Liver (tissue), 9 donors: Measurements from ENCODE around the gene MYH14. TPM values are rescaled to one million over a fixed set of nuclear protein-coding genes. Genes with fewer than 3 reads are reported as not detected.

ENCODE experiments used
- DNase-seq: peaks from one replicate; pipeline ENCODE4 v3.0.0-alpha.2; 2017; ENCODE audit warnings: low spot score
- H3K27ac ChIP-seq, 2 donors: one replicate each; pipeline ENCODE4 v1.7.0; 2013; ENCODE audit warnings: inconsistent platforms in 2 of 2, low read length in 2 of 2, control low read depth in 1 of 2, low read depth in 1 of 2, mild to moderate bottlenecking in 1 of 2
- H3K27me3 ChIP-seq, 4 donors: one replicate each; pipeline versions ENCODE4 v1.6.1 to v1.7.0; 2013; ENCODE audit warnings: low read length in 3 of 4, inconsistent platforms in 1 of 4, mild to moderate bottlenecking in 1 of 4, moderate library complexity in 1 of 4; ENCODE audit not compliant: control insufficient read depth in 4 of 4, insufficient read depth in 4 of 4
- H3K36me3 ChIP-seq, 4 donors: one replicate each; pipeline versions ENCODE4 v1.6.1 to v1.7.0; 2013; ENCODE audit warnings: low read length in 3 of 4, mild to moderate bottlenecking in 3 of 4, low read depth in 1 of 4, moderate library complexity in 1 of 4; ENCODE audit not compliant: control insufficient read depth in 4 of 4, insufficient read depth in 3 of 4
- H3K4me1 ChIP-seq, 4 donors: one replicate each; pipeline versions ENCODE4 v1.6.1 to v1.7.0; 2013; ENCODE audit warnings: low read length in 3 of 4, mild to moderate bottlenecking in 3 of 4, moderate library complexity in 1 of 4; ENCODE audit not compliant: control insufficient read depth in 4 of 4, insufficient read depth in 4 of 4
- H3K4me3 ChIP-seq, 3 donors: one replicate each; pipeline versions ENCODE4 v1.6.1 to v1.7.0; 2013; ENCODE audit warnings: low read length in 3 of 3, control low read depth in 1 of 3, low read depth in 1 of 3, mild to moderate bottlenecking in 1 of 3
- H3K9ac ChIP-seq, 2 donors: one replicate each; pipeline ENCODE4 v1.7.0; 2013; ENCODE audit warnings: low read length in 2 of 2, mild to moderate bottlenecking in 2 of 2, moderate library complexity in 2 of 2, control low read depth in 1 of 2, low read depth in 1 of 2
- H3K9me3 ChIP-seq, 4 donors: one replicate each; pipeline versions ENCODE4 v1.6.1 to v1.7.0; 2013; ENCODE audit warnings: low read length in 3 of 4; ENCODE audit not compliant: control insufficient read depth in 4 of 4
- CTCF ChIP-seq: fragments of 150-350 bp; IDR thresholded peaks from 2 replicates; pipeline ENCODE4 v1.5.1; 2017; ENCODE audit warnings: improper control_type of control experiment, low read depth, low read length; ENCODE audit not compliant: missing input control
- EGR1 ChIP-seq, 2 donors: IDR thresholded peaks; 2 replicates each; pipeline ENCODE4 v1.6.1; 2016 to 2018; ENCODE audit warnings: antibody characterized with exemption in 2 of 2, low read depth in 2 of 2
- FOXA1 ChIP-seq: IDR thresholded peaks from 2 replicates; pipeline ENCODE4 v1.6.1; 2016; ENCODE audit warnings: antibody characterized with exemption
- GABPA ChIP-seq, 2 donors: IDR thresholded peaks in 1 of 2; conservative IDR thresholded peaks in 1 of 2; 2 replicates each; pipeline ENCODE4 v1.6.1; 2016; ENCODE audit warnings: antibody characterized with exemption in 2 of 2, mild to moderate bottlenecking in 1 of 2, moderate library complexity in 1 of 2
- HNF4G ChIP-seq: IDR thresholded peaks from 2 replicates; pipeline ENCODE4 v1.6.1; 2016; ENCODE audit warnings: antibody characterized with exemption
- JUND ChIP-seq, 2 donors: IDR thresholded peaks; 2 replicates each; pipeline ENCODE4 v1.6.1; 2016; ENCODE audit warnings: antibody characterized with exemption in 2 of 2
- NR2F2 ChIP-seq: IDR thresholded peaks from 2 replicates; pipeline ENCODE4 v1.6.1; 2016; ENCODE audit warnings: antibody characterized with exemption
- RAD21 ChIP-seq, 2 donors: IDR thresholded peaks; 2 replicates each; pipeline ENCODE4 v1.6.1; 2016; ENCODE audit warnings: antibody characterized with exemption in 2 of 2, mild to moderate bottlenecking in 2 of 2
- RXRA ChIP-seq, 2 donors: IDR thresholded peaks; 2 replicates each; pipeline ENCODE4 v1.6.1; 2017 to 2018; ENCODE audit warnings: antibody characterized with exemption in 2 of 2, mild to moderate bottlenecking in 1 of 2
- SP1 ChIP-seq: IDR thresholded peaks from 2 replicates; pipeline ENCODE4 v1.6.1; 2018; ENCODE audit warnings: antibody characterized with exemption, mild to moderate bottlenecking
- TAF1 ChIP-seq: conservative IDR thresholded peaks from 2 replicates; pipeline ENCODE4 v1.6.1; 2016; ENCODE audit warnings: antibody characterized with exemption, mild to moderate bottlenecking
- YY1 ChIP-seq: IDR thresholded peaks from 2 replicates; pipeline ENCODE4 v1.6.1; 2016; ENCODE audit warnings: antibody characterized with exemption, mild to moderate bottlenecking
- ZBTB33 ChIP-seq: IDR thresholded peaks from 2 replicates; pipeline ENCODE4 v1.6.1; 2016; ENCODE audit warnings: antibody characterized with exemption
- WGBS: extraction: QIAGEN DNeasy Blood & Tissue Kit; methylation state at CpG from one replicate; pipeline ENCODE4 v1.1.7; 2013; 5-methylcytosine and 5-hydroxymethylcytosine counted together
- polyA plus RNA-seq, 2 donors: library from polyadenylated mRNA; stranded (reverse) in 1 of 2; unstranded in 1 of 2; fragments of 200-250 nt in 1 of 2; fragments of >200 nt in 1 of 2; fragmentation: Nextera tagmentation in 1 of 2; extraction: Ambion mirVana in 1 of 2; gene quantifications; one replicate each; pipeline versions ENCODE4 v1.2.1 to v1.2.3, GENCODE V29; 2013 to 2015
- total RNA-seq, 2 donors: library from RNA; depleted of rRNA; stranded (reverse); fragments of >200 nt; gene quantifications; one replicate each; pipeline ENCODE4 v1.2.3, GENCODE V29; 2014
- TF ChIP-seq, protein P1 (sequence below): IDR thresholded peaks from 2 replicates; pipeline ENCODE4 v1.6.1; 2016; ENCODE audit warnings: antibody characterized with exemption
- TF ChIP-seq, protein P2 (sequence below): IDR thresholded peaks from 2 replicates; pipeline ENCODE4 v1.6.1; 2016; ENCODE audit warnings: antibody characterized with exemption, mild to moderate bottlenecking
- donor health status: healthy.
- donor health status: healthy.
- donor health status: healthy.
- donor health status: healthy.
- donor health status: healthy.

Gene MYH14
- total and polyA plus RNA-seq, 4 donors: 12.4 to 37.5 (median 25.5) TPM

DNA sequence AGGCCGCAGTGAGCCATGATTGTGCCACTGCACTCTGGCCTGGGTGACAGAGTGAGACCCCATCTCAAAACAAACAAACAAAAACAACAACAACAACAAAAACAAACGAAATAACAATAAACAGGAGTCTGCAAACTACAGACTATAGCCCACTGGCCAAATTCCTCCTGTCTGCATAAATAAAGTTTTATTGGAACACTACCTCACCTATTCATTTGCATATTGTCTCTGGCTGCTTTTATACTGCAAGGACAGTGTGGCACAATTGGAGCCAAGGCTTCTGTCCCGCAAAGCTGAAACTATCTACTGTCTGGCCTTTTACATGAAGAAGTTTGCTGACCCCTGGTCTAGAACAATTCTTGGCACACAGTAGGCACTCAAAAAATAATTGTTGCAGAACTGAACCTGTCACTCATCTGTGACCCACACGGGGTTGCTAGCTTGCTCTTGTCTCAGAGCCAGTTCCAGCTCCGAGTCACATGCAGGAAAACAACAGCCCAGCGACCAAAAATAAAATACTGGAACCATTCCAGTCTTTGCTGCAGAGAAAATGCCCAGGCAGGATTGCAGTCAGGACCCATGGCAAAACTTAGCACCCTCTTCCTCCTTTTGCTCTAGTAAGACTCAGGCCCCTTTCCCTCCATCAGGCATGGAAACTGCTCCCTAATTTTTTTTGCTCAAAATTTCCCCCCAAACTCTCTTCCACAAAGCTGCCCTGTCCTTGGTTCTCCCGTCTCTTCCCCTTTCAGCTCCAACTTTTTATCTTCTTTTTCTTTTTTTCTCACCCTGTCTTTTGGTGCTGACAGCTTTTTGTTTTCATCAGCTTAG is 4.8 kb upstream of the MYH14 start:
- Histone ChIP-seq H3K36me3 (no peaks in the 10 kb centered on the region), H3K9ac (no peak overlapping the region), H3K27me3 (peaks cover 0 to 2% (median 0%) of the 10 kb centered on the region in 4 donors), H3K9me3 (no peaks in the 10 kb centered on the region), H3K4me3 (no peak overlapping the region), H3K4me1 (peaks cover 2 to 11% (median 8%) of the 10 kb centered on the region in 4 donors), H3K27ac (no peak overlapping the region)
- 33% methylated on average over 7 of the region's 7 CpGs for WGBS
- TF ChIP-seq YY1 (no peak), GABPA (IDR thresholded peaks at IDR 0.05 in 1 of 2, conservative IDR thresholded peaks at IDR 0.05 in 1 of 2) (no peak), HNF4G (no peak), RAD21 (IDR thresholded peaks at IDR 0.05) (no peak), ZBTB33 (no peak), EGR1 (IDR thresholded peaks at IDR 0.05; ENCODE audit: low read depth in 2 of 2) (no peak), RXRA (IDR thresholded peaks at IDR 0.05) (no peak), CTCF (no peak), NR2F2 (no peak), TAF1 (no peak), FOXA1 (no peak), JUND (IDR thresholded peaks at IDR 0.05) (no peak), SP1 (no peak)
- TF ChIP-seq, protein P1, sequence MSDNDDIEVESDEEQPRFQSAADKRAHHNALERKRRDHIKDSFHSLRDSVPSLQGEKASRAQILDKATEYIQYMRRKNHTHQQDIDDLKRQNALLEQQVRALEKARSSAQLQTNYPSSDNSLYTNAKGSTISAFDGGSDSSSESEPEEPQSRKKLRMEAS: no peak
- TF ChIP-seq, protein P2, sequence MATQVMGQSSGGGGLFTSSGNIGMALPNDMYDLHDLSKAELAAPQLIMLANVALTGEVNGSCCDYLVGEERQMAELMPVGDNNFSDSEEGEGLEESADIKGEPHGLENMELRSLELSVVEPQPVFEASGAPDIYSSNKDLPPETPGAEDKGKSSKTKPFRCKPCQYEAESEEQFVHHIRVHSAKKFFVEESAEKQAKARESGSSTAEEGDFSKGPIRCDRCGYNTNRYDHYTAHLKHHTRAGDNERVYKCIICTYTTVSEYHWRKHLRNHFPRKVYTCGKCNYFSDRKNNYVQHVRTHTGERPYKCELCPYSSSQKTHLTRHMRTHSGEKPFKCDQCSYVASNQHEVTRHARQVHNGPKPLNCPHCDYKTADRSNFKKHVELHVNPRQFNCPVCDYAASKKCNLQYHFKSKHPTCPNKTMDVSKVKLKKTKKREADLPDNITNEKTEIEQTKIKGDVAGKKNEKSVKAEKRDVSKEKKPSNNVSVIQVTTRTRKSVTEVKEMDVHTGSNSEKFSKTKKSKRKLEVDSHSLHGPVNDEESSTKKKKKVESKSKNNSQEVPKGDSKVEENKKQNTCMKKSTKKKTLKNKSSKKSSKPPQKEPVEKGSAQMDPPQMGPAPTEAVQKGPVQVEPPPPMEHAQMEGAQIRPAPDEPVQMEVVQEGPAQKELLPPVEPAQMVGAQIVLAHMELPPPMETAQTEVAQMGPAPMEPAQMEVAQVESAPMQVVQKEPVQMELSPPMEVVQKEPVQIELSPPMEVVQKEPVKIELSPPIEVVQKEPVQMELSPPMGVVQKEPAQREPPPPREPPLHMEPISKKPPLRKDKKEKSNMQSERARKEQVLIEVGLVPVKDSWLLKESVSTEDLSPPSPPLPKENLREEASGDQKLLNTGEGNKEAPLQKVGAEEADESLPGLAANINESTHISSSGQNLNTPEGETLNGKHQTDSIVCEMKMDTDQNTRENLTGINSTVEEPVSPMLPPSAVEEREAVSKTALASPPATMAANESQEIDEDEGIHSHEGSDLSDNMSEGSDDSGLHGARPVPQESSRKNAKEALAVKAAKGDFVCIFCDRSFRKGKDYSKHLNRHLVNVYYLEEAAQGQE: no peak
- DNase-seq: no peak

GRCh38 chr19:50199259-50199555 is 4.2 kb upstream of the MYH14 start:
- Histone ChIP-seq H3K9me3 (no peaks in the 10 kb centered on the region), H3K27me3 (peaks cover 0 to 2% (median under 1%) of the 10 kb centered on the region in 4 donors), H3K9ac (no peak overlapping the region), H3K36me3 (no peaks in the 10 kb centered on the region), H3K4me1 (peaks cover 2 to 16% (median 12%) of the 10 kb centered on the region in 4 donors), H3K27ac (no peak overlapping the region), H3K4me3 (no peak overlapping the region)
- DNase-seq: no peak
- 10% methylated on average over 5 of the region's 5 CpGs for WGBS
- TF ChIP-seq, protein P1: no peak
- TF ChIP-seq CTCF: no peak
- TF ChIP-seq YY1: no peak
